CD4-positive, alpha-beta memory T cell (primary cell): Measurements from ENCODE around the gene CHMP4B. TPM values are rescaled to one million over a fixed set of nuclear protein-coding genes. Genes with fewer than 3 reads are reported as not detected.

Source experiments
- CTCF ChIA-PET: fragments of 350-600 bp; sonication (Branson Sonifier 250); formaldehyde crosslinking; loops from one replicate; lab custom pipeline; 2021; ENCODE audit warnings: inconsistent platforms; ENCODE audit not compliant: partially characterized antibody; lab: Charles Lee
- POLR2A ChIA-PET: fragments of 350-600 bp; sonication (Branson Sonifier 250); formaldehyde crosslinking; loops from one replicate; lab custom pipeline; 2021; ENCODE audit not compliant: partially characterized antibody; lab: Charles Lee
- DNase-seq, 5 donors: peaks; one replicate each; pipeline versions ENCODE4 v3.0.0 to v3.0.0-alpha.2; 2020 to 2022; ENCODE audit warnings: mixed read lengths in 1 of 5
- H3K27ac ChIP-seq: one replicate; pipeline ENCODE4 v1.7.0; 2013; ENCODE audit warnings: low read depth, low read length
- H3K27me3 ChIP-seq: 2 replicates; pipeline ENCODE4 v1.7.0; 2013; ENCODE audit warnings: mild to moderate bottlenecking, low read length, moderate library complexity; ENCODE audit not compliant: insufficient read depth
- H3K36me3 ChIP-seq: 2 replicates; pipeline ENCODE4 v1.7.0; 2013; ENCODE audit warnings: mild to moderate bottlenecking, low read length, moderate library complexity; ENCODE audit not compliant: insufficient read depth
- H3K4me1 ChIP-seq: 2 replicates; pipeline ENCODE4 v1.7.0; 2013; ENCODE audit warnings: mild to moderate bottlenecking, low read length, moderate library complexity; ENCODE audit not compliant: insufficient read depth
- H3K4me3 ChIP-seq, 2 donors: one replicate each; pipeline ENCODE4 v1.7.0; 2013; ENCODE audit warnings: low read length in 2 of 2, mild to moderate bottlenecking in 1 of 2
- H3K9me3 ChIP-seq, 2 donors: one replicate each; pipeline ENCODE4 v1.7.0; 2013; ENCODE audit warnings: low read length in 2 of 2, control low read depth in 1 of 2; ENCODE audit not compliant: control insufficient read depth in 1 of 2
- H3K27ac Mint-ChIP-seq, 7 donors: one replicate each; pipeline ENCODE4 v1.8.0; 2020 to 2021; ENCODE audit warnings: mixed read lengths in 7 of 7, mild to moderate bottlenecking in 6 of 7, inconsistent platforms in 3 of 7, moderate library complexity in 3 of 7
- H3K27me3 Mint-ChIP-seq, 2 donors: one replicate each; pipeline ENCODE4 v1.8.0; 2020 to 2021; ENCODE audit warnings: mixed read lengths in 2 of 2
- H3K36me3 Mint-ChIP-seq, 2 donors: one replicate each; pipeline ENCODE4 v1.8.0; 2020 to 2021; ENCODE audit warnings: mixed read lengths in 2 of 2, inconsistent platforms in 1 of 2, mild to moderate bottlenecking in 1 of 2
- H3K4me1 Mint-ChIP-seq, 4 donors: one replicate each; pipeline ENCODE4 v1.8.0; 2020 to 2021; ENCODE audit warnings: mixed read lengths in 4 of 4, mild to moderate bottlenecking in 1 of 4
- H3K4me3 Mint-ChIP-seq, 8 donors: one replicate each; pipeline ENCODE4 v1.8.0; 2020 to 2021; ENCODE audit warnings: mixed read lengths in 8 of 8, mild to moderate bottlenecking in 7 of 8, moderate library complexity in 6 of 8, inconsistent platforms in 3 of 8
- H3K9me3 Mint-ChIP-seq, 8 donors: one replicate each; pipeline ENCODE4 v1.8.0; 2020 to 2021; ENCODE audit warnings: mixed read lengths in 8 of 8, mild to moderate bottlenecking in 5 of 8, inconsistent platforms in 3 of 8, moderate library complexity in 1 of 8
- intact Hi-C: fragments of 100-400 bp; cut with micrococcal nuclease; formaldehyde crosslinking; loops from one replicate; pipeline ENCODE4 v1.15.1; 2023
- polyA plus RNA-seq, 2 donors: library from polyadenylated mRNA; unstranded; fragments of 300-500 nt; fragmentation: Illumina TruSeq; gene quantifications; one replicate each; pipeline ENCODE4 v1.2.3, GENCODE V29; 2021
- total RNA-seq, 2 experiments: library from RNA; stranded (reverse); gene quantifications; one replicate each; pipeline ENCODE4 v1.2.3, GENCODE V29; 2021

The CHMP4B gene
- total and polyA plus RNA-seq, 4 experiments from 2014 or later, result 1.2 to 54.0 (median 29.1) TPM

GRCh38 chr20:33836277-33836676, 25.1 kb downstream of the CHMP4B start:
- H3K27ac Mint-ChIP-seq, result peak overlapping the region in 1 of 7 donors; percentile 32
- H3K27me3 Mint-ChIP-seq, result no peaks in the 10 kb centered on the region
- H3K4me1 Mint-ChIP-seq, result peaks cover 58 to 90% (median 73%) of the 10 kb centered on the region in 4 donors
- Histone ChIP-seq H3K36me3 (no peaks in the 10 kb centered on the region), H3K9me3 (no peaks in the 10 kb centered on the region), H3K4me1 (peaks cover 64% of the 10 kb centered on the region), H3K27ac (no peak overlapping the region), H3K4me3 (no peak overlapping the region), H3K27me3 (no peaks in the 10 kb centered on the region)
- POLR2A ChIA-PET, result interaction anchor here (1.1 to 1.2 kb wide), 2 partner anchors 22 to 276 kb away, joined by 3 to 6 read pairs; partner anchors contain the start of gene EIF2S2
- CTCF ChIA-PET, result interaction anchor here (1.2 to 2.0 kb wide), 3 partner anchors 10 to 78 kb away, joined by 3 to 6 read pairs (median 4); no protein-coding TSS in a partner anchor
- H3K9me3 Mint-ChIP-seq, result no peaks in the 10 kb centered on the region
- H3K36me3 Mint-ChIP-seq, result peaks cover 31 to 39% of the 10 kb centered on the region in 2 donors
- intact Hi-C loops, result no loop called here
- H3K4me3 Mint-ChIP-seq, result no peak overlapping the region
- no peak for DNase-seq

GRCh38 chr20:33837096-33837830, 26.1 kb downstream of the CHMP4B start:
- Mint-ChIP-seq H3K27ac (peak overlapping the region in 5 of 7 donors; percentile 22 to 88 (median 71)), H3K4me3 (peak overlapping the region in 6 of 8 donors; percentile 15 to 56 (median 32)), H3K36me3 (peaks cover 26 to 30% of the 10 kb centered on the region in 2 donors), H3K4me1 (peaks cover 64 to 90% (median 77%) of the 10 kb centered on the region in 4 donors), H3K9me3 (no peaks in the 10 kb centered on the region), H3K27me3 (no peaks in the 10 kb centered on the region)
- no peak overlapping the region for H3K4me3 ChIP-seq
- POLR2A ChIA-PET, result interaction anchor here (1.1 to 1.2 kb wide), 2 partner anchors 21 to 275 kb away, joined by 3 to 6 read pairs; partner anchors contain the start of gene EIF2S2
- no peaks in the 10 kb centered on the region for H3K27me3 ChIP-seq
- intact Hi-C loops, result no loop called here
- no peak overlapping the region for H3K27ac ChIP-seq
- no peaks in the 10 kb centered on the region for H3K36me3 ChIP-seq
- no peaks in the 10 kb centered on the region for H3K9me3 ChIP-seq
- H3K4me1 ChIP-seq, result peaks cover 73% of the 10 kb centered on the region
- no peak for DNase-seq
- CTCF ChIA-PET, result interaction anchor here (1.2 to 2.0 kb wide), 4 partner anchors 11 to 77 kb away, joined by 3 to 6 read pairs (median 4); no protein-coding TSS in a partner anchor

GRCh38 chr20:33838035-33838864, 27.1 kb downstream of the CHMP4B start:
- Mint-ChIP-seq H3K36me3 (peaks cover 20 to 25% of the 10 kb centered on the region in 2 donors), H3K9me3 (no peaks in the 10 kb centered on the region), H3K4me3 (peak overlapping the region in 2 of 8 donors; percentile 19 to 41), H3K27ac (peak overlapping the region in 4 of 7 donors; percentile 43 to 86 (median 56)), H3K4me1 (peaks cover 70 to 93% (median 82%) of the 10 kb centered on the region in 4 donors), H3K27me3 (no peaks in the 10 kb centered on the region)
- CTCF ChIA-PET, result interaction anchor here (1.2 kb wide), 2 partner anchors 47 to 77 kb away, joined by 3 read pairs; no protein-coding TSS in a partner anchor
- H3K27ac ChIP-seq, result no peak overlapping the region
- H3K9me3 ChIP-seq, result no peaks in the 10 kb centered on the region
- no peaks in the 10 kb centered on the region for H3K27me3 ChIP-seq
- intact Hi-C loops, result no loop called here
- H3K4me3 ChIP-seq, result no peak overlapping the region
- DNase-seq, result no peak
- POLR2A ChIA-PET, result interaction anchor here (0.6 kb wide), 1 partner anchor 106 kb away, joined by 3 read pairs; no protein-coding TSS in a partner anchor
- H3K4me1 ChIP-seq, result peaks cover 79% of the 10 kb centered on the region
- H3K36me3 ChIP-seq, result no peaks in the 10 kb centered on the region

- no peak overlapping the region for H3K4me3 ChIP-seq
- no peaks in the 10 kb centered on the region for H3K27me3 Mint-ChIP-seq
- CTCF ChIA-PET, result interaction anchor here (1.2 kb wide), 1 partner anchor 75 kb away, joined by 3 read pairs; no protein-coding TSS in a partner anchor
- H3K9me3 Mint-ChIP-seq, result no peaks in the 10 kb centered on the region
- no peak overlapping the region for H3K4me3 Mint-ChIP-seq
- no peak for DNase-seq
- H3K27ac ChIP-seq, result no peak overlapping the region
- peaks cover 91% of the 10 kb centered on the region for H3K4me1 ChIP-seq
- no peaks in the 10 kb centered on the region for H3K36me3 ChIP-seq
- intact Hi-C loops, result no loop called here
- peak overlapping the region in 1 of 7 donors; percentile 71 for H3K27ac Mint-ChIP-seq
- POLR2A ChIA-PET, result interaction anchor here (0.6 to 2.7 kb wide), 3 partner anchors 14 to 48 kb away, joined by 3 to 10 read pairs (median 3); no protein-coding TSS in a partner anchor
- H3K27me3 ChIP-seq, result no peaks in the 10 kb centered on the region
- peaks cover 72 to 95% (median 86%) of the 10 kb centered on the region in 4 donors for H3K4me1 Mint-ChIP-seq
- peaks cover 11 to 15% of the 10 kb centered on the region in 2 donors for H3K36me3 Mint-ChIP-seq
- no peaks in the 10 kb centered on the region for H3K9me3 ChIP-seq
Observed at GRCh38 chr20:33839591-33839990, 28.4 kb downstream of the CHMP4B start.

- H3K4me3 Mint-ChIP-seq, result no peak overlapping the region
- no peaks in the 10 kb centered on the region for H3K27me3 ChIP-seq
- no peaks in the 10 kb centered on the region for H3K9me3 ChIP-seq
- ChIA-PET POLR2A (interaction anchor here (0.7 to 2.7 kb wide), 3 partner anchors 14 to 272 kb away, joined by 3 to 10 read pairs (median 3); partner anchors contain the start of gene EIF2S2), CTCF (interaction anchor here (0.9 to 1.0 kb wide), 2 partner anchors 23 to 76 kb away, joined by 3 read pairs; no protein-coding TSS in a partner anchor)
- H3K27ac Mint-ChIP-seq, result peak overlapping the region in 1 of 7 donors; percentile 47
- peaks cover 7 to 10% of the 10 kb centered on the region in 2 donors for H3K36me3 Mint-ChIP-seq
- H3K4me3 ChIP-seq, result no peak overlapping the region
- no peaks in the 10 kb centered on the region for H3K9me3 Mint-ChIP-seq
- peaks cover 89% of the 10 kb centered on the region for H3K4me1 ChIP-seq
- no peak overlapping the region for H3K27ac ChIP-seq
- no peaks in the 10 kb centered on the region for H3K27me3 Mint-ChIP-seq
- peaks cover 72 to 95% (median 85%) of the 10 kb centered on the region in 4 donors for H3K4me1 Mint-ChIP-seq
- no peak for DNase-seq
- intact Hi-C loops, result no loop called here
- H3K36me3 ChIP-seq, result no peaks in the 10 kb centered on the region
Observed at GRCh38 chr20:33840160-33840559, 29.0 kb downstream of the CHMP4B start.

GRCh38 chr20:33840759-33841435, 29.7 kb downstream of the CHMP4B start:
- intact Hi-C loops, result no loop called here
- Mint-ChIP-seq H3K27me3 (no peaks in the 10 kb centered on the region), H3K4me1 (peaks cover 72 to 95% (median 85%) of the 10 kb centered on the region in 4 donors), H3K9me3 (no peaks in the 10 kb centered on the region), H3K36me3 (peaks cover 4% of the 10 kb centered on the region in 2 donors), H3K4me3 (peak overlapping the region in 1 of 8 donors; percentile 15), H3K27ac (peak overlapping the region in 4 of 7 donors; percentile 47 to 67 (median 56))
- POLR2A ChIA-PET, result interaction anchor here (1.3 to 2.7 kb wide), 3 partner anchors 19 to 271 kb away, joined by 3 to 10 read pairs (median 4); partner anchors contain the start of genes CHMP4B and EIF2S2
- no peak for DNase-seq
- H3K27me3 ChIP-seq, result no peaks in the 10 kb centered on the region
- no peaks in the 10 kb centered on the region for H3K36me3 ChIP-seq
- H3K27ac ChIP-seq, result no peak overlapping the region
- H3K9me3 ChIP-seq, result no peaks in the 10 kb centered on the region
- H3K4me1 ChIP-seq, result peaks cover 86% of the 10 kb centered on the region
- no peak overlapping the region for H3K4me3 ChIP-seq
- CTCF ChIA-PET, result interaction anchor here (0.7 to 1.0 kb wide), 4 partner anchors 20 to 75 kb away, joined by 3 read pairs; no protein-coding TSS in a partner anchor
